Fibroblast of the aortic adventitia (primary cell): ENCODE data around the gene RPL15. TPM values are rescaled to one million over a fixed set of nuclear protein-coding genes. Genes with fewer than 3 reads are reported as not detected.
"Not testable (repeated sequence)": the region's sequence is repeated elsewhere in the genome, so short reads cannot be mapped to it uniquely, and the experiment has no call there.

Experiments used
- DNase-seq: peaks from one replicate; pipeline ENCODE4 v3.0.0-alpha.2; 2010; ENCODE audit warnings: low read depth
- H3K4me3 ChIP-seq: 2 replicates; pipeline ENCODE4 v1.5.1; 2011; ENCODE audit warnings: low read depth, mild to moderate bottlenecking, control low read depth, low read length, moderate library complexity
- total RNA-seq: library from RNA; depleted of rRNA; stranded (reverse); fragments of >200 nt; gene quantifications from 2 replicates; pipeline ENCODE4 v1.2.3, GENCODE V29; 2012; ENCODE audit warnings: low replicate concordance
- TF ChIP-seq, protein P1 (sequence below): IDR thresholded peaks from 2 replicates; pipeline ENCODE4 v1.5.1; 2011; ENCODE audit warnings: mild to moderate bottlenecking, low read length, control low read depth, inconsistent platforms; ENCODE audit not compliant: insufficient read depth

Gene RPL15
- 529 and 2,953 TPM in 2 replicates for total RNA-seq

DNA sequence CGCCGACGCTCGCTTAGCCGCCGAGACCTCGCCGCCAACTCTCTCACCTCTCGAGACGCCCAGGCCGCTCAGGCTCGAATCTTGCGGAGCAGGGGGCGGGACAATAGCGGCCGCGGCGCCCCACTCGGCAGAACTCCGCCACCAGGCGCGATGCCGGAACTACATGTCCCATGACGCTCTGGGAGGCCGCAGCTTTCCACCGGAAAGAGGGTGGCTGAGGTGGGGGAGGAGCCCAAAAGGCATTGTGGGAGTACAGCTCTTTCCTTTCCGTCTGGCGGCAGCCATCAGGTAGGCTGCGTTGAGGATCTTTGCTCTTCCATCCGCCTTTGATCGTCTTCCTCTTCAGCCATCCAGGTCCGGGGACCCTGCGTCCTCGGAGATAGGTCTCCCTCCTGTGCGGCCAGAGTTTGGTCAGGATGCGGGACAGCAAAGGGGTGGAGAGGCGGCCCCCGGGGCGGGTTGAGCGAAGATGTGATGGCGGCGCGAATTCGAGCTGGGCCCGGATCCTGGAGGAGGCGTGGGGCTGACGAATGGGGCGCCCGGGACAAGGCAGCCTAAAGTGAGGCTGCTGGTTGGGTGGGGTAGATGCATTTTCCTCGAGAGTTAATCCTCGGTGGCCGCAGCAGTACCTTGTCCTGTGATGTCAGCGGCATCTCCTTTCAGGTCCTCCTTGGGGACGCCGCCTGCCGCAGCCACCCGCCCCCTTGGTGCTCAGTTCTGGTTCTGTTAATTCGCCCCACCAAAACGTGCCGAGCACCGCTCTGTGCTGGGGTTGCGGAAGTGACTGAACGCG, at the start of gene RPL15, which contains the start of gene NKIRAS1:
RPL15 (plus strand) TSS at position 247 of the 793 bp plus-strand sequence. CDS start 728 bp downstream, outside the sequence.
NKIRAS1 (minus strand) TSS at position 105 of the 793 bp plus-strand sequence. CDS start 6,086 bp downstream, outside the sequence.
- peak; percentile 96 for DNase-seq
- TF ChIP-seq, protein P1, sequence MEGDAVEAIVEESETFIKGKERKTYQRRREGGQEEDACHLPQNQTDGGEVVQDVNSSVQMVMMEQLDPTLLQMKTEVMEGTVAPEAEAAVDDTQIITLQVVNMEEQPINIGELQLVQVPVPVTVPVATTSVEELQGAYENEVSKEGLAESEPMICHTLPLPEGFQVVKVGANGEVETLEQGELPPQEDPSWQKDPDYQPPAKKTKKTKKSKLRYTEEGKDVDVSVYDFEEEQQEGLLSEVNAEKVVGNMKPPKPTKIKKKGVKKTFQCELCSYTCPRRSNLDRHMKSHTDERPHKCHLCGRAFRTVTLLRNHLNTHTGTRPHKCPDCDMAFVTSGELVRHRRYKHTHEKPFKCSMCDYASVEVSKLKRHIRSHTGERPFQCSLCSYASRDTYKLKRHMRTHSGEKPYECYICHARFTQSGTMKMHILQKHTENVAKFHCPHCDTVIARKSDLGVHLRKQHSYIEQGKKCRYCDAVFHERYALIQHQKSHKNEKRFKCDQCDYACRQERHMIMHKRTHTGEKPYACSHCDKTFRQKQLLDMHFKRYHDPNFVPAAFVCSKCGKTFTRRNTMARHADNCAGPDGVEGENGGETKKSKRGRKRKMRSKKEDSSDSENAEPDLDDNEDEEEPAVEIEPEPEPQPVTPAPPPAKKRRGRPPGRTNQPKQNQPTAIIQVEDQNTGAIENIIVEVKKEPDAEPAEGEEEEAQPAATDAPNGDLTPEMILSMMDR, result peak; percentile 73
- peak within 1 kb of the TSS; percentile 91 for H3K4me3 ChIP-seq

DNA sequence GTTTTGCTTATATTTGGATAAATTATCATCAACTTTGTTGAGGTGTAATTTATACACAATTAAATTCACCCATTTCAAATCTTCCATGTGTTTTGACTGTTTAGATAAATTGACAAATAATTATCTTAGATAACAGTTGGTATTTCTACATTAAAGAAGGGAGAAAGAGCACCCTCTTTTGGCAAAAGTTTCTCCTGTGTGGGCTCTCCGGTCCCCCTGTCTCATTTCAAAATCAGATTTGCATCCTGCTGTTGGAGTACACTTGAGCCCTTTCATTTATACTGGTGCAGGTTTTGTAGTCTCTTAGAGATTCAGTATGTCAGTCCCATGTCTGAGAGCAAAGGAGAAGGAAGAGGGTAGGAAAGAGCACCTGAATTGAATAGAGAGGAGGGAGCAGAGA, 49.5 kb upstream of the RPL15 start:
- DNase-seq, result no peak
- TF ChIP-seq, protein P1, result no peak

DNA sequence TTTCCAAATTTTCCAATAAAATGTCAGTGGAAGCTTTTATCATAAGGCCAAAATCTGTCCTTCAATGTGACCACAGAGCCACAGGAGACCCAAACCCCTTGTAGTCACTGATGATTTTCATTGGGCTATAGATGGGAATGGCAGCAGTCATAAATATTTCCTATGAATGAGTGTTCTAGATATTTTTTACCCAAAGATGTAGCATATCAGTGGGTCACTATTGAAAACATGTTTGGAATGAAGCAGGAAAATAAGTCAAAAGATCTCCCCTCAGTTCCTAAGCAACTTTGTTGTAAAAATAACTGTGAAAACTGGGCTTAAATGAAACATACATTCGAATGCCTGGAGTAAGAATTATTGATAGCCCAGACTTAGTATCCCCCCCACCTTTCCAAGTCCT, 49.1 kb upstream of the RPL15 start:
- H3K4me3 ChIP-seq, result no peak overlapping the region
- TF ChIP-seq, protein P1, result no peak
- DNase-seq, result no peak

More for the DNA sequence above, 49.5 kb upstream of the RPL15 start:
- H3K4me3 ChIP-seq, result no peak overlapping the region

DNA sequence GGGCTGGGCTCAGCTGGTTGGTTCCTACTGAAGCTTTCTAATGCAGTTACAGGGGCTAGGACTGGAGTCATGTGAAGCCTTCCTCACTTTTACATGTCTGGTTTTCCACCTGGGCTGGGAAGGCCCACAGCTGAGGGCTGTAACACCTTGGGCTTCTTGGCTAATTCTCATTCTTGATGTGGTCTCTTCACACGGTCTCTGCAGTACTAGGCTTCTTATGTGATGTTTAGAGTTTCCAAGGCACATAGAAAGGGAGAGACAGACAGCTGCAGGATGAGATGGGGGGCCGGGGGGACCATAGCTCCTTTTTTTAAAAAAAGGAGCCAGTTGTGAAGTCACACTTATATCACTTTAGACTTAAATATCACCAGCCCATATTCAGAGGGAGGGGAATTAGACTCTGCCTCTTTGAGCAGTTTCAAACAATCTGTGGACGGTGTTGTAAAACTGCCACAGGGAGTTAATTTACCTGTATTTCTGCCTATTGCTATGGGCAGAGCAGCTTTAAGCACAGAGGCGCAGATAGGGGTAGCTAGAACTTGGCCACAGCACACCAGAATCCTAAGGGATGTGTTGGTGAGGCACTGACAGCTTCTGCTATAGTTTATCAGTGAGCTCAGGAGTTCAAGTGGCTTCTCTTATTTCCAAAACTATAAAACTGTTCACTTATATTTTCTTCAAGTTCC, 46.8 kb upstream of the RPL15 start:
- no peak for DNase-seq
- TF ChIP-seq, protein P1, result no peak
- no peak overlapping the region for H3K4me3 ChIP-seq

DNA sequence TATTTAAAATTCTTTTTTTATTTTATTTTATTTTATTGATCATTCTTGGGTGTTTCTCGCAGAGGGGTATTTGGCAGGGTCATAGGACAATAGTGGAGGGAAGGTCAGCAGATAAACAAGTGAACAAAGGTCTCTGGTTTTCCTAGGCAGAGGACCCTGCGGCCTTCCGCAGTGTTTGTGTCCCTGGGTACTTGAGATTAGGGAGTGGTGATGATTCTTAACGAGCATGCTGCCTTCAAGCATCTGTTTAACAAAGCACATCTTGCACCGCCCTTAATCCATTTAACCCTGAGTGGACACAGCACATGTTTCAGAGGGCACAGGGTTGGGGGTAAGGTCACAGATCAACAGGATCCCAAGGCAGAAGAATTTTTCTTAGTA, 46.3 kb upstream of the RPL15 start:
- not testable (repeated sequence) for DNase-seq

DNA sequence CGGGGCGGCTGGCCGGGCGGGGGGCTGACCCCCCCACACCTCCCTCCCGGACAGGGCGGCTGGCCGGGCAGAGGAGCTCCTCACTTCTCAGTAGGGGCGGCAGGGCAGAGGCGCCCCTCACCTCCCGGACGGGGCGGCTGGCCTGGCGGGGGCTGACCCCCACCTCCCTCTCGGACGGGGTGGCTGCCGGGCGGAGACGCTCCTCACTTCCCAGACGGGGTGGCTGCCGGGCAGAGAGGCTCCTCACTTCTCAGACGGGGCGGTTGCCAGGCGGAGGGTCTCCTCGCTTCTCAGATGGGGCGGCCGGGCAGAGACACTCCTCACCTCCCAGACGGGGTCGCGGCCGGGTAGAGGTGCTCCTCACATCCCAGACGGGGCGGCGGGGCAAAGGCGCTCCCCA, 45.6 kb upstream of the RPL15 start:
- DNase-seq, H3K4me3 ChIP-seq: not testable (repeated sequence)

More for the DNA sequence above, 46.3 kb upstream of the RPL15 start:
- H3K4me3 ChIP-seq, result not testable (repeated sequence)

DNA sequence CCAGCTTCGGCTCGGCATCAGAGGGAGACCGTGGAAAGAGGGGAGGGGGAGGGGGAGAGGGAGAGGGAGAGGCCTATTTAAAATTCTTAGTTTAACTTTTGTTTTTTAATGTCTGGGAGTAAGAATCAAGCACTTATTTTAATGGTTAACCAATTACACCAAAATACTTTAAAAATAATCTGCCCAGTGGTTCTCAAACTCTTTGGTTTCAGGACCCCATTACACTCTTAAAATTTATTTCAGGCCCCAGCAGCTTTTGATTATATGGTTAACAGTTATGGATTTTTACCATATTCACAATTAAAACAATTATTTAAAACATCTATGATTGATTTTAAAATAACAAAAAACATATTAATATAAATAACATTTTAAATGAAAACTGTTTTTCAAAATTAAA, 44.6 kb upstream of the RPL15 start:
- H3K4me3 ChIP-seq, result no peak overlapping the region
- DNase-seq, result no peak
- TF ChIP-seq, protein P1, result no peak

DNA sequence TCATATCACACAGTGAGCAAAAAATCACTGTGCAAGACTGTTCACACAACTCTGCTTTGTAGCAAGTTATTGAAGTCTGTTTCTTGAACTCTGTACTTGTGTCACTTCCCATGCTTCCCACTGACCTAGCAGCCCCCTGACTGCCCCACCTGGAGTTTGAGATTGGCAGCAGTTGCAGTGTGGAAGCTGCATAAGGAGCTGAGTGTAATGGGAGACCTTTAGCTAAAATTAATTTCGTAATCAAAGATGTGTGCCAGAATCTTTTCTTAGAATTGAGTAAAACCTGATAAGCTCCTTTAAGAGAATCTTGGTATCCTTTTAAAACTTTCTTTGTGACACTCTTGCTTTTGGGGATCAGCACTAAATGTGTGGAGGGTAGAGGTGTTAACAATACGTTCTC, 43.0 kb upstream of the RPL15 start:
- peak; percentile 60 for DNase-seq
- TF ChIP-seq, protein P1, result no peak
- no peak overlapping the region for H3K4me3 ChIP-seq
